Trophoblast cell (in vitro differentiated cells and primary cell): Measurements from ENCODE around the gene ZBTB7C.

Experiments
- DNase-seq, 2 donors: peaks; one replicate each; pipeline ENCODE4 v3.0.0-alpha.2; 2016
- H2AFZ ChIP-seq: 2 replicates; pipeline ENCODE4 v1.6.1; 2013; ENCODE audit warnings: low read length, moderate library complexity, mild to moderate bottlenecking; ENCODE audit not compliant: insufficient read depth, poor library complexity
- H2AK5ac ChIP-seq: 2 replicates; pipeline ENCODE4 v1.6.1; 2013; ENCODE audit warnings: mild to moderate bottlenecking, low read length
- H2BK120ac ChIP-seq: 2 replicates; pipeline ENCODE4 v1.6.1; 2013; ENCODE audit warnings: low read length, mild to moderate bottlenecking, moderate library complexity; ENCODE audit not compliant: insufficient read depth, poor library complexity
- H2BK12ac ChIP-seq: 2 replicates; pipeline ENCODE4 v1.6.1; 2013; ENCODE audit warnings: mild to moderate bottlenecking, low read length, moderate library complexity
- H2BK5ac ChIP-seq: 2 replicates; pipeline ENCODE4 v1.6.1; 2013; ENCODE audit warnings: low read length, low read depth, moderate library complexity, mild to moderate bottlenecking; ENCODE audit not compliant: poor library complexity
- H3K14ac ChIP-seq: 2 replicates; pipeline ENCODE4 v1.6.1; 2013; ENCODE audit warnings: mild to moderate bottlenecking, low read length
- H3K18ac ChIP-seq: 2 replicates; pipeline ENCODE4 v1.6.1; 2013; ENCODE audit warnings: mild to moderate bottlenecking, low read length
- H3K23ac ChIP-seq: 2 replicates; pipeline ENCODE4 v1.6.1; 2013; ENCODE audit warnings: low read length
- H3K27ac ChIP-seq: 2 replicates; pipeline ENCODE4 v1.5.1; 2013; ENCODE audit warnings: low read depth, mild to moderate bottlenecking, inconsistent platforms, low read length, moderate library complexity
- H3K27me3 ChIP-seq: 2 replicates; pipeline ENCODE4 v1.6.1; 2013; ENCODE audit warnings: inconsistent platforms, mild to moderate bottlenecking, low read length, moderate library complexity; ENCODE audit not compliant: insufficient read depth
- H3K36me3 ChIP-seq, 2 experiments: 1 replicate in 1 of 2; 2 replicates in 1 of 2; pipeline ENCODE4 v1.6.1; 2013; ENCODE audit warnings: low read length in 2 of 2, mild to moderate bottlenecking in 2 of 2, moderate library complexity in 1 of 2; ENCODE audit not compliant: insufficient read depth in 2 of 2, control insufficient read depth in 1 of 2
- H3K4ac ChIP-seq: 2 replicates; pipeline ENCODE4 v1.6.1; 2013; ENCODE audit warnings: low read depth, mild to moderate bottlenecking, low read length, moderate library complexity
- H3K4me1 ChIP-seq, 2 experiments: 1 replicate in 1 of 2; 2 replicates in 1 of 2; pipeline ENCODE4 v1.6.1; 2013; ENCODE audit warnings: low read length in 2 of 2, mild to moderate bottlenecking in 2 of 2, moderate library complexity in 1 of 2; ENCODE audit not compliant: insufficient read depth in 2 of 2, control insufficient read depth in 1 of 2
- H3K4me2 ChIP-seq: 2 replicates; pipeline ENCODE4 v1.6.1; 2013; ENCODE audit warnings: inconsistent platforms, mild to moderate bottlenecking, low read length, moderate library complexity
- H3K4me3 ChIP-seq: 2 replicates; pipeline ENCODE4 v1.5.1; 2013; ENCODE audit warnings: mild to moderate bottlenecking, low read depth, low read length, inconsistent platforms
- H3K79me1 ChIP-seq: one replicate; pipeline ENCODE4 v1.6.1; 2013; ENCODE audit warnings: low read length
- H3K79me2 ChIP-seq: 2 replicates; pipeline ENCODE4 v1.6.1; 2013; ENCODE audit warnings: low read length, mild to moderate bottlenecking; ENCODE audit not compliant: control insufficient read depth, insufficient read depth, poor library complexity
- H3K9ac ChIP-seq: 2 replicates; pipeline ENCODE4 v1.6.1; 2013; ENCODE audit warnings: mild to moderate bottlenecking, low read length
- H3K9me3 ChIP-seq: 2 replicates; pipeline ENCODE4 v1.6.1; 2013; ENCODE audit warnings: low read depth, mild to moderate bottlenecking, control low read depth, inconsistent platforms, low read length; ENCODE audit not compliant: insufficient read depth
- H4K12ac ChIP-seq: 2 replicates; pipeline ENCODE4 v1.6.1; 2013; ENCODE audit warnings: low read depth, mild to moderate bottlenecking, low read length, moderate library complexity
- H4K8ac ChIP-seq: 2 replicates; pipeline ENCODE4 v1.6.1; 2013; ENCODE audit warnings: low read depth, mild to moderate bottlenecking, low read length, moderate library complexity
- H4K91ac ChIP-seq: one replicate; pipeline ENCODE4 v1.6.1; 2013; ENCODE audit warnings: low read depth, mild to moderate bottlenecking, low read length, moderate library complexity
- WGBS: extraction: QIAGEN DNeasy Blood & Tissue Kit; methylation state at CpG from one replicate; pipeline ENCODE4 v1.1.7; 2013; ENCODE audit warnings: missing lambda C conversion rate; ENCODE audit not compliant: insufficient read length, insufficient coverage; ENCODE audit errors: extremely low coverage; 5-methylcytosine and 5-hydroxymethylcytosine counted together

ZBTB7C gene

GRCh38 chr18:48161911-48162698 is 247.1 kb downstream of the ZBTB7C start:
- no peak overlapping the region for H3K18ac ChIP-seq
- peak overlapping the region; percentile 74 for H4K91ac ChIP-seq
- H3K27ac ChIP-seq = no peak overlapping the region
- no peaks in the 10 kb centered on the region for H3K27me3 ChIP-seq
- peak overlapping the region; percentile 49 for H4K8ac ChIP-seq
- H2BK12ac ChIP-seq = no peak overlapping the region
- peaks cover 4 to 6% of the 10 kb centered on the region in 2 experiments for H3K4me1 ChIP-seq
- no CpG with 5 or more reads among the region's 38 CpGs for WGBS
- peak overlapping the region; percentile 24 for H3K9ac ChIP-seq
- no peaks in the 10 kb centered on the region for H3K36me3 ChIP-seq
- no peaks in the 10 kb centered on the region for H3K79me2 ChIP-seq
- peaks cover 7% of the 10 kb centered on the region for H3K79me1 ChIP-seq
- H3K4me3 ChIP-seq = peak overlapping the region; percentile 69
- H4K12ac ChIP-seq = peak overlapping the region; percentile 20
- DNase-seq = peak in 1 of 2 donors; percentile 19
- no peak overlapping the region for H3K4ac ChIP-seq
- peak overlapping the region; percentile 91 for H2AFZ ChIP-seq
- H2BK120ac ChIP-seq = peak overlapping the region; percentile 9
- H2AK5ac ChIP-seq = no peak overlapping the region
- H3K9me3 ChIP-seq = no peaks in the 10 kb centered on the region
- peak overlapping the region; percentile 7 for H3K14ac ChIP-seq
- H3K4me2 ChIP-seq = peak overlapping the region; percentile 80
- H2BK5ac ChIP-seq = peak overlapping the region; percentile 16
- no peak overlapping the region for H3K23ac ChIP-seq

DNA sequence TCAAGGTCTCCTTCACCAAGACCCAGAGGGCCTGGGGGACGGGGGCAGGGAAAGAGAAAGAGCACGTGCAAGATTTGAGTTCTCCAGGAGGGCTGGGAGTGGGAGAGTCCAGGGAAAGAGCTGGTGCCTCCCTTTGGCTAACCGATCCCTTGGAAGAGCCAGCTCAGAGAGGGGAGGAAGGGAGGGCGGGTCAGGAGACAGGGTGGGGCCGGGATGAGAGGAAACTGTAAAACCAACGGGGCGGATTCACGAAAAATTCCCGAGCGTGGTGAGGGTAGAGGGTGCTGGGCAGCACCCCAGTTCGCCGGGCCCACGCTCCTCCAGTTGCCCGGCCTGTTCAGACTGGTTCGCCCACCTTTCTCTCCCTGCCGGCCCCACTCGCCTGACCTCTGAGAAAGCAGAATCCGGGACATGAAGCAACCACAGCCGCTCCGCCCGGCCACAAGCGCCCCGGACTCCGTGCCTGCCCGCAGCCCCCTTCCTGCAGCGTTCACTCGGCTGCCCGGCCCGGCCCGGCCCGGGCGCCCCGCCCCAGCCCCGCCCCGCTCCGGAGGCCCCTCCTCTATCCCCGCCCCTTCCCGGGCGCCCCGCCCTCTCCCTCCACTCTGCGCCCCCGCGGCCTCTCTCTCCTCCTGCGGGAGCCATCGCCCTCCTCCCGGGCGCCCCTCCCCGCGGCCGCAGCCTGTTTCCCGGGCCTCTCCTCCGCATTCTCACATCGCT is 247.8 kb downstream of the ZBTB7C start:
- Histone ChIP-seq H3K4me1 (peaks cover 4% of the 10 kb centered on the region in 2 experiments), H2AK5ac (no peak overlapping the region), H3K9me3 (no peaks in the 10 kb centered on the region), H3K23ac (no peak overlapping the region), H3K14ac (peak overlapping the region; percentile 11), H3K18ac (peak overlapping the region; percentile 39), H3K4me3 (peak overlapping the region; percentile 69), H3K4ac (no peak overlapping the region), H3K4me2 (peak overlapping the region; percentile 80), H4K91ac (peak overlapping the region; percentile 74), H3K36me3 (no peaks in the 10 kb centered on the region), H3K79me1 (peaks cover 7% of the 10 kb centered on the region), H2AFZ (peak overlapping the region; percentile 91), H4K8ac (peak overlapping the region; percentile 49), H2BK120ac (peak overlapping the region; percentile 9), H4K12ac (peak overlapping the region; percentile 20), H3K27me3 (no peaks in the 10 kb centered on the region), H3K27ac (no peak overlapping the region), H2BK5ac (peak overlapping the region; percentile 16), H3K79me2 (no peaks in the 10 kb centered on the region), H3K9ac (no peak overlapping the region), H2BK12ac (no peak overlapping the region)
- DNase-seq = peak; percentile 53 to 77
- WGBS = no CpG with 5 or more reads among the region's 53 CpGs

GRCh38 chr18:48160622-48161021 is 248.6 kb downstream of the ZBTB7C start:
- no peak overlapping the region for H3K27ac ChIP-seq
- peaks cover 4% of the 10 kb centered on the region in 2 experiments for H3K4me1 ChIP-seq
- no peak overlapping the region for H3K4ac ChIP-seq
- no peak overlapping the region for H4K12ac ChIP-seq
- H3K18ac ChIP-seq = no peak overlapping the region
- no peak overlapping the region for H3K4me3 ChIP-seq
- no peak for DNase-seq
- no peak overlapping the region for H2AK5ac ChIP-seq
- no peak overlapping the region for H2BK12ac ChIP-seq
- no peaks in the 10 kb centered on the region for H3K79me2 ChIP-seq
- H3K4me2 ChIP-seq = no peak overlapping the region
- no peak overlapping the region for H4K8ac ChIP-seq
- no peak overlapping the region for H3K9ac ChIP-seq
- H3K14ac ChIP-seq = no peak overlapping the region
- H2BK5ac ChIP-seq = no peak overlapping the region
- H3K9me3 ChIP-seq = no peaks in the 10 kb centered on the region
- no peak overlapping the region for H4K91ac ChIP-seq
- H3K27me3 ChIP-seq = no peaks in the 10 kb centered on the region
- no peak overlapping the region for H2AFZ ChIP-seq
- no peak overlapping the region for H3K23ac ChIP-seq
- peaks cover 7% of the 10 kb centered on the region for H3K79me1 ChIP-seq
- no peaks in the 10 kb centered on the region for H3K36me3 ChIP-seq
- no CpG with 5 or more reads among the region's 4 CpGs for WGBS
- no peak overlapping the region for H2BK120ac ChIP-seq

GRCh38 chr18:48159816-48160215 is 249.4 kb downstream of the ZBTB7C start:
- peaks cover 7% of the 10 kb centered on the region for H3K79me1 ChIP-seq
- H3K4me1 ChIP-seq = peaks cover 4% of the 10 kb centered on the region in 2 experiments
- WGBS = no CpG with 5 or more reads among the region's 7 CpGs

More at GRCh38 chr18:48159816-48160215, 249.4 kb downstream of the ZBTB7C start:
- Histone ChIP-seq H3K4me2 (no peak overlapping the region), H3K36me3 (no peaks in the 10 kb centered on the region), H4K91ac (no peak overlapping the region), H3K27ac (no peak overlapping the region), H2BK120ac (no peak overlapping the region), H2AK5ac (no peak overlapping the region), H3K4ac (no peak overlapping the region), H2BK12ac (no peak overlapping the region), H3K9me3 (no peaks in the 10 kb centered on the region), H3K18ac (no peak overlapping the region), H3K23ac (no peak overlapping the region), H2AFZ (no peak overlapping the region), H3K4me3 (no peak overlapping the region), H2BK5ac (no peak overlapping the region), H3K79me2 (no peaks in the 10 kb centered on the region), H3K27me3 (no peaks in the 10 kb centered on the region), H3K9ac (no peak overlapping the region), H4K8ac (no peak overlapping the region), H4K12ac (no peak overlapping the region), H3K14ac (no peak overlapping the region)
- DNase-seq = no peak
